H9 (cell line): ENCODE measurements around the gene NCAPH2. TPM values are rescaled to one million over a fixed set of nuclear protein-coding genes. Genes with fewer than 3 reads are reported as not detected.

Experiments used
- DNase-seq: peaks from one replicate; pipeline ENCODE4 v3.0.0-alpha.2; 2017
- H2AFZ ChIP-seq: one replicate; pipeline ENCODE4 v1.6.1; 2013; ENCODE audit warnings: mild to moderate bottlenecking, low read length, control low read depth, moderate library complexity
- H2AK5ac ChIP-seq: 2 replicates; pipeline ENCODE4 v1.6.1; 2013; ENCODE audit warnings: low read length, control low read depth, mixed read lengths; ENCODE audit not compliant: insufficient read length
- H2BK120ac ChIP-seq: one replicate; pipeline ENCODE4 v1.6.1; 2013; ENCODE audit warnings: low read depth, mild to moderate bottlenecking, low read length, control low read depth, inconsistent platforms; ENCODE audit not compliant: poor library complexity, severe bottlenecking
- H2BK12ac ChIP-seq: 2 replicates; pipeline ENCODE4 v1.6.1; 2013; ENCODE audit warnings: low read length, control low read depth, mixed read lengths, low read depth; ENCODE audit not compliant: insufficient read length
- H2BK15ac ChIP-seq: 2 replicates; pipeline ENCODE4 v1.6.1; 2013; ENCODE audit warnings: low read depth, low read length, control low read depth
- H2BK20ac ChIP-seq: one replicate; pipeline ENCODE4 v1.6.1; 2013; ENCODE audit warnings: low read depth, mild to moderate bottlenecking, low read length, control low read depth, inconsistent platforms; ENCODE audit not compliant: poor library complexity, severe bottlenecking
- H2BK5ac ChIP-seq: 2 replicates; pipeline ENCODE4 v1.6.1; 2013; ENCODE audit warnings: low read length, control low read depth, mixed read lengths; ENCODE audit not compliant: insufficient read length
- H3K14ac ChIP-seq: 2 replicates; pipeline ENCODE4 v1.6.1; 2013; ENCODE audit warnings: low read length, control low read depth; ENCODE audit not compliant: insufficient read depth
- H3K18ac ChIP-seq: 2 replicates; pipeline ENCODE4 v1.6.1; 2013; ENCODE audit warnings: low read depth, mild to moderate bottlenecking, mixed read lengths, low read length, control low read depth; ENCODE audit not compliant: insufficient read length
- H3K23ac ChIP-seq: 2 replicates; pipeline ENCODE4 v1.6.1; 2013; ENCODE audit warnings: low read length, control low read depth, mixed read lengths, low read depth; ENCODE audit not compliant: insufficient read length
- H3K23me2 ChIP-seq: 2 replicates; pipeline ENCODE4 v1.6.1; 2013; ENCODE audit warnings: low read depth, mild to moderate bottlenecking, mixed read lengths, low read length, control low read depth; ENCODE audit not compliant: insufficient read length, poor library complexity, severe bottlenecking
- H3K27ac ChIP-seq: 2 replicates; pipeline ENCODE4 v1.5.1; 2013; ENCODE audit warnings: low read length, control low read depth, mixed read lengths, low read depth; ENCODE audit not compliant: insufficient read length
- H3K27me3 ChIP-seq: 2 replicates; pipeline ENCODE4 v1.6.1; 2013; ENCODE audit warnings: low read length, control low read depth, inconsistent platforms; ENCODE audit not compliant: insufficient read depth
- H3K4ac ChIP-seq: 2 replicates; pipeline ENCODE4 v1.6.1; 2013; ENCODE audit warnings: low read depth, mild to moderate bottlenecking, control low read depth, inconsistent platforms, low read length, moderate library complexity
- H3K4me1 ChIP-seq: 2 replicates; pipeline ENCODE4 v1.6.1; 2013; ENCODE audit warnings: low read length, control low read depth, inconsistent platforms; ENCODE audit not compliant: insufficient read depth
- H3K4me2 ChIP-seq: 2 replicates; pipeline ENCODE4 v1.6.1; 2013; ENCODE audit warnings: low read length, control low read depth, mixed read lengths; ENCODE audit not compliant: insufficient read length, insufficient read depth
- H3K56ac ChIP-seq: 2 replicates; pipeline ENCODE4 v1.6.1; 2013; ENCODE audit warnings: low read depth, mild to moderate bottlenecking, mixed read lengths, low read length, control low read depth; ENCODE audit not compliant: insufficient read length
- H3K79me1 ChIP-seq: 2 replicates; pipeline ENCODE4 v1.6.1; 2013; ENCODE audit warnings: low read depth, mild to moderate bottlenecking, moderate library complexity, low read length, control low read depth, inconsistent platforms; ENCODE audit not compliant: insufficient read depth, poor library complexity, severe bottlenecking
- H3K79me2 ChIP-seq: 2 replicates; pipeline ENCODE4 v1.6.1; 2013; ENCODE audit warnings: low read length, control low read depth, inconsistent platforms; ENCODE audit not compliant: insufficient read depth
- H3K9ac ChIP-seq: 2 replicates; pipeline ENCODE4 v1.6.1; 2013; ENCODE audit warnings: low read length, control low read depth, mixed read lengths; ENCODE audit not compliant: insufficient read length; ENCODE audit errors: extremely low read depth
- H3K9me3 ChIP-seq: one replicate; pipeline ENCODE4 v1.6.1; 2013; ENCODE audit warnings: low read depth, low read length, inconsistent platforms; ENCODE audit not compliant: control insufficient read depth
- H3T11ph ChIP-seq: one replicate; pipeline ENCODE4 v1.6.1; 2013; ENCODE audit warnings: mild to moderate bottlenecking, low read length, control low read depth, inconsistent platforms
- H4K20me1 ChIP-seq: one replicate; pipeline ENCODE4 v1.6.1; 2013; ENCODE audit not compliant: control insufficient read depth, insufficient read length, insufficient read depth
- H4K5ac ChIP-seq: 2 replicates; pipeline ENCODE4 v1.6.1; 2013; ENCODE audit warnings: low read depth, mild to moderate bottlenecking, mixed read lengths, low read length, control low read depth; ENCODE audit not compliant: insufficient read length
- H4K8ac ChIP-seq: replicated peaks from 2 replicates; pipeline ENCODE4 v1.6.1; 2013; ENCODE audit warnings: low read length, control low read depth, mixed read lengths, low read depth; ENCODE audit not compliant: insufficient read length
- H4K91ac ChIP-seq: 2 replicates; pipeline ENCODE4 v1.6.1; 2013; ENCODE audit warnings: low read depth, mild to moderate bottlenecking, moderate library complexity, mixed read lengths, low read length, control low read depth; ENCODE audit not compliant: insufficient read length
- H3K27ac Mint-ChIP-seq, 3 experiments: 2 replicates in 2 of 3; 3 replicates in 1 of 3; pipeline ENCODE4 v1.8.0; 2020 to 2021; ENCODE audit warnings: mixed read lengths in 3 of 3, mild to moderate bottlenecking in 1 of 3, moderate library complexity in 1 of 3
- H3K27me3 Mint-ChIP-seq: 2 replicates; pipeline ENCODE4 v1.8.0; 2021; ENCODE audit warnings: low read depth, mild to moderate bottlenecking, moderate library complexity, mixed read lengths
- H3K36me3 Mint-ChIP-seq, 3 experiments: 2 replicates in 2 of 3; 3 replicates in 1 of 3; pipeline ENCODE4 v1.8.0; 2020 to 2021; ENCODE audit warnings: low read depth in 3 of 3, mixed read lengths in 3 of 3; ENCODE audit not compliant: insufficient read depth in 1 of 3
- H3K4me1 Mint-ChIP-seq, 2 experiments: 2 replicates each; pipeline ENCODE4 v1.8.0; 2020; ENCODE audit warnings: mixed read lengths in 2 of 2
- H3K4me3 Mint-ChIP-seq, 2 experiments: 2 replicates in 1 of 2; 3 replicates in 1 of 2; pipeline ENCODE4 v1.8.0; 2020 to 2021; ENCODE audit warnings: mild to moderate bottlenecking in 2 of 2, mixed read lengths in 2 of 2, moderate library complexity in 1 of 2
- H3K9me3 Mint-ChIP-seq, 2 experiments: 2 replicates in 1 of 2; 3 replicates in 1 of 2; pipeline ENCODE4 v1.8.0; 2020; ENCODE audit warnings: mild to moderate bottlenecking in 2 of 2, mixed read lengths in 2 of 2, moderate library complexity in 1 of 2
- CTCF ChIP-seq: fragments of 200-600 bp; sonication (generic); conservative IDR thresholded peaks from 3 replicates; pipeline ENCODE4 v1.8.0; 2021; ENCODE audit warnings: antibody characterized with exemption, mild to moderate bottlenecking
- WGBS: extraction: QIAGEN DNeasy Blood & Tissue Kit; methylation state at CpG from one replicate; pipeline ENCODE4 v1.1.7; 2013; ENCODE audit warnings: missing lambda C conversion rate, low lambda C conversion rate, mixed read lengths; ENCODE audit not compliant: insufficient read length; ENCODE audit errors: extremely low coverage; 5-methylcytosine and 5-hydroxymethylcytosine counted together
- total RNA-seq: library from RNA; stranded (reverse); gene quantifications from 2 replicates; pipeline ENCODE4 v1.2.1, GENCODE V29; 2021

The NCAPH2 gene
- total RNA-seq, 1 experiment from 2014 or later = 76.2 TPM

- Histone ChIP-seq H2BK15ac (no peak overlapping the region), H4K91ac (no peak overlapping the region), H3K56ac (no peak overlapping the region), H3K23me2 (peaks cover 10% of the 10 kb centered on the region), H4K20me1 (no peaks in the 10 kb centered on the region), H2AK5ac (no peak overlapping the region), H3K27me3 (peaks cover 28% of the 10 kb centered on the region; the same call in 1 of the 2 replicates), H2BK120ac (no peak overlapping the region), H3K79me2 (no peaks in the 10 kb centered on the region), H2BK12ac (no peak overlapping the region), H3K14ac (peak overlapping the region; percentile 18), H2BK5ac (no peak overlapping the region), H3T11ph (no peak overlapping the region), H3K4ac (no peak overlapping the region), H3K23ac (no peak overlapping the region), H3K9ac (no peak overlapping the region), H3K27ac (no peak overlapping the region), H3K79me1 (no peaks in the 10 kb centered on the region), H2AFZ (no peak overlapping the region), H3K4me2 (peak overlapping the region; percentile 70), H4K8ac (no peak overlapping the region), H3K18ac (no peak overlapping the region), H3K4me1 (peaks cover 3% of the 10 kb centered on the region; the same call in 1 of the 2 replicates), H3K9me3 (no peaks in the 10 kb centered on the region), H4K5ac (no peak overlapping the region), H2BK20ac (no peak overlapping the region)
- peak overlapping the region; percentile 79 to 82 for H3K4me3 Mint-ChIP-seq
- peaks cover 2 to 20% (median 14%) of the 10 kb centered on the region in 3 experiments; a peak in 5 of 7 replicates for H3K36me3 Mint-ChIP-seq
- peaks cover 45% of the 10 kb centered on the region for H3K27me3 Mint-ChIP-seq
- H3K4me1 Mint-ChIP-seq = peaks cover 11 to 17% of the 10 kb centered on the region in 2 experiments
- peak; percentile 73 for DNase-seq
- no peaks in the 10 kb centered on the region; a peak in 1 of 5 replicates for H3K9me3 Mint-ChIP-seq
- no peak overlapping the region for H3K27ac Mint-ChIP-seq
- WGBS = no CpG with 5 or more reads among the region's 77 CpGs
- TF ChIP-seq CTCF = peak; percentile 68
Observed at GRCh38 chr22:50526108-50526833, 18.2 kb downstream of the NCAPH2 start.
